Measurements from ENCODE around the gene MYBPHL. TPM values are rescaled to one million over a fixed set of nuclear protein-coding genes. Genes with fewer than 3 reads are reported as not detected.

Gene MYBPHL
- total RNA-seq, 2 donors from 2014 or later: not detected

- no peaks in the 10 kb centered on the region for H3K9me3 Mint-ChIP-seq
- no peaks in the 10 kb centered on the region for H3K36me3 Mint-ChIP-seq
- no peak for ATAC-seq
- DNase-seq (ENCODE audit: low spot score in 2 of 2): no peak
- H3K27ac Mint-ChIP-seq: no peak overlapping the region
Observed at GRCh38 chr1:109272831-109273547, 33.8 kb downstream of the MYBPHL start.

DNA sequence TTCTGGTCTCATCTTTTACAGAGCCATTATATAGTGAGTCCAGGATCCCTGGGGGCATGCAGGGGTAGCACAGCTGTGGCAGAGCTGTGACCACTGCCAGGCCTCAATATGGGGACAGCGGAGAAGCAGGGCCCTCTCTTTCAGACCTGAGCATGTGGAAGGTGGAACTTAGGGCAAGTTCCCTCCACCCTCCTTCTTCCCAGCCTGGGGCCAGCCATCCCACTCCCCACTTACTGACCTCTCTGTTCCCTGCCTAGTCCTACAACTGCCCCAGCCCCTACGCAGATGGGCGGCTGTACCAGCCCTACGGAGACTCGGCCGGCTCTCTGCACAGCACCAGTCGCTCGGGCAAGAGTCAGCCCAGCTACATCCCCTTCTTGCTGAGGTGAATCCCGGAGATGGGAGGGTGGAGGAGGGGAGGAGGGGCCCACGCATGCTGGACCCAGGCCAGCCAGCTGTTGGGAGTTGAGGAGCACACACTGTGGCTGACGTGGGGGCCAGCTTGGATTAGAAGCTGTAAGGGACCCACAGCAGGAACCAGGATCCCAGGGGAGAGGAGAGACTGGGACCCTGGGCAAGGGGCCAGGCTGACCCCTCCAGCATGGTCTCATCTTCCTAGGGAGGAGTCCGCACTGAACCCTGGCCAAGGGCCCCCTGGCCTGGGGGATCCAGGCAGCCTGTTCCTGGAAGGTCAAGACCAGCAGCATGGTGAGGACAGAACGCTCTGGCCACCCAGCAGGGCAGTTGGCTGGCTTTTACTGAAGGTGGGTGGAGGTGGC, 34.6 kb downstream of the MYBPHL start:
- Mint-ChIP-seq H3K9me3 (no peaks in the 10 kb centered on the region), H3K36me3 (no peaks in the 10 kb centered on the region), H3K27ac (no peak overlapping the region)
- ATAC-seq (no peak), DNase-seq (ENCODE audit: low spot score in 2 of 2) (no peak)

DNA sequence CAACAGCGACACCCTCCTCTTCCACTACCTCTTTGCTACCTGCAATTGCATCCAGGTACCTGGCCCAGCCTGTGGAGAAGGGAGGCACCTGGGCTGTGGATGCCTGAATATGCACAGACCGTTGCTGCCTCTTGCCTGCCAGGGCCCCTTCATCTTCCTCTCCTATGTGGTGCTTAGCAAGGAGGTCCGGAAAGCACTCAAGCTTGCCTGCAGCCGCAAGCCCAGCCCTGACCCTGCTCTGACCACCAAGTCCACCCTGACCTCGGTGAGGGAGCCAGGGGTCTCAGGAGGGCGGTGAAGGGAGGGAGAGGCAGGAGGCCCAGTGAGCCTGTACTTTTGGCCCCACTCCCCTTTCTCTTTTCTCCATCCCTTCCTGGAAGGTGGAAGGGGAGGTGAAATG, 35.4 kb downstream of the MYBPHL start:
- ATAC-seq: no peak
- no peaks in the 10 kb centered on the region for H3K9me3 Mint-ChIP-seq
- no peaks in the 10 kb centered on the region for H3K36me3 Mint-ChIP-seq
- H3K27ac Mint-ChIP-seq: peak overlapping the region in 1 of 2 donors; percentile 45
- DNase-seq (ENCODE audit: low spot score in 2 of 2): no peak

GRCh38 chr1:109270623-109271317, 36.0 kb downstream of the MYBPHL start:
- ATAC-seq (no peak), DNase-seq (ENCODE audit: low spot score in 2 of 2) (no peak)
- Mint-ChIP-seq H3K9me3 (no peaks in the 10 kb centered on the region), H3K36me3 (no peaks in the 10 kb centered on the region), H3K27ac (peak overlapping the region; percentile 9 to 29)

- H3K27ac Mint-ChIP-seq: peak overlapping the region; percentile 9 to 29
- no peaks in the 10 kb centered on the region for H3K9me3 Mint-ChIP-seq
- DNase-seq (ENCODE audit: low spot score in 2 of 2) (no peak), ATAC-seq (no peak)
- H3K36me3 Mint-ChIP-seq: no peaks in the 10 kb centered on the region
Observed at GRCh38 chr1:109269981-109270622, 36.7 kb downstream of the MYBPHL start.

DNA sequence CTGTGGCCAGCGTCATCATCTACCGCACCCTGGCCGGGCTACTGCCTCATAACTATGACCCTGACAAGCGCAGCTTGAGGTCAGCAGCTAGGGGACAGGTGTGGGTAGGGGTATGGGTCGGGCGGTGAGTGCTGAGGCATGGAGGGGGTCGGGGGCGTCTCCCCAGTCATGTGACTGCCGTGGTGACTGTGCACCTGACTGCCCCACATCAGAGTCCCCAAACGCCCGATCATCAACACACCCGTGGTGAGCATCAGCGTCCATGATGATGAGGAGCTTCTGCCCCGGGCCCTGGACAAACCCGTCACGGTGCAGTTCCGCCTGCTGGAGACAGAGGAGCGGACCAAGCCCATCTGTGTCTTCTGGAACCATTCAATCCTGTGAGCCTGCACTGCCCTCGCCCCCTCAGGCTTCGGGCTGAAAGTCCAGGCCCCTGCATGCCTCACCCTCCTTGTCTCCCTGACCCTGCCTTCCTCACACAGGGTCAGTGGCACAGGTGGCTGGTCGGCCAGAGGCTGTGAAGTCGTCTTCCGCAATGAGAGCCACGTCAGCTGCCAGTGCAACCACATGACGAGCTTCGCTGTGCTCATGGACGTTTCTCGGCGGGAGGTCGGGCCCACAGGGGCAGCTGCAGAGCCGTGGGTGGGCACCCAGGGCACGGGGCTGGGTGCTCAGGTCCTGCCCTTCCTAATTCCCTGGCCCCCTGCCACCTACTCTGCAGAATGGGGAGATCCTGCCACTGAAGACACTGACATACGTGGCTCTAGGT, 37.4 kb downstream of the MYBPHL start:
- H3K9me3 Mint-ChIP-seq: no peaks in the 10 kb centered on the region
- no peak for ATAC-seq
- no peak for DNase-seq (ENCODE audit: low spot score in 2 of 2)
- H3K36me3 Mint-ChIP-seq: no peaks in the 10 kb centered on the region
- H3K27ac Mint-ChIP-seq: no peak overlapping the region

DNA sequence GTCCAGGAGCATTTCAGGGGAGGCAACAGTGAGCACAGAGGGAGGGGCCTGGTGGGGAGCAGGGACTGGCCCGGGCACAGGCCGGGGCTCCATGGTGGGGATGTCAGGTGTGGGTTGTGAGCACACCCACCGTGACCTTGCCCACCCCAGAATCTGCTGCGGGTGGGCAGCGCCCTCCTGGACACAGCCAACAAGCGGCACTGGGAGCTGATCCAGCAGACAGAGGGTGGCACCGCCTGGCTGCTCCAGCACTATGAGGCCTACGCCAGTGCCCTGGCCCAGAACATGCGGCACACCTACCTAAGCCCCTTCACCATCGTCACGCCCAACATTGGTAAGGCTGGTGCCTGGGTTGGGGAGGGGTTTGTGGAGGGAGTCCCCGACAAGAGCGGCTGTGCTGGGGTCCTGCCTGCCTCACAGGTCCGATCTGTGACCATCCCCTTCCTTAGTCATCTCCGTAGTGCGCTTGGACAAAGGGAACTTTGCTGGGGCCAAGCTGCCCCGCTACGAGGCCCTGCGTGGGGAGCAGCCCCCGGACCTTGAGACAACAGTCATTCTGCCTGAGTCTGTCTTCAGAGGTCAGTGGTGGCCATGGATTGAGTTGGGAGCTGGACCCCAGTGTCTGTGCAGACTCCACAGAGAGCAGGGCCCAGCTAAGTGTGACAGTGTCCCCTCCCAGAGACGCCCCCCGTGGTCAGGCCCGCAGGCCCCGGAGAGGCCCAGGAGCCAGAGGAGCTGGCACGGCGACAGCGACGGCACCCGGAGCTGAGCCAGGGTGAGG, 38.2 kb downstream of the MYBPHL start:
- no peak for ATAC-seq
- no peak overlapping the region for H3K27ac Mint-ChIP-seq
- H3K9me3 Mint-ChIP-seq: no peaks in the 10 kb centered on the region
- H3K36me3 Mint-ChIP-seq: no peaks in the 10 kb centered on the region
- no peak for DNase-seq (ENCODE audit: low spot score in 2 of 2)

- H3K27ac Mint-ChIP-seq: no peak overlapping the region
- H3K9me3 Mint-ChIP-seq: no peaks in the 10 kb centered on the region
- DNase-seq (ENCODE audit: low spot score in 2 of 2) (no peak), ATAC-seq (no peak)
- no peaks in the 10 kb centered on the region for H3K36me3 Mint-ChIP-seq
Observed at GRCh38 chr1:109267743-109268300, 39.0 kb downstream of the MYBPHL start.

- Mint-ChIP-seq H3K27ac (peak overlapping the region in 1 of 2 donors; percentile 14), H3K36me3 (no peaks in the 10 kb centered on the region), H3K9me3 (no peaks in the 10 kb centered on the region)
- DNase-seq (ENCODE audit: low spot score in 2 of 2) (no peak), ATAC-seq (no peak)
Observed at GRCh38 chr1:109266965-109267364, 39.8 kb downstream of the MYBPHL start.

GRCh38 chr1:109265741-109266330, 41.0 kb downstream of the MYBPHL start:
- Mint-ChIP-seq H3K27ac (no peak overlapping the region), H3K9me3 (no peaks in the 10 kb centered on the region), H3K36me3 (no peaks in the 10 kb centered on the region)
- DNase-seq (ENCODE audit: low spot score in 2 of 2): no peak
- no peak for ATAC-seq

DNA sequence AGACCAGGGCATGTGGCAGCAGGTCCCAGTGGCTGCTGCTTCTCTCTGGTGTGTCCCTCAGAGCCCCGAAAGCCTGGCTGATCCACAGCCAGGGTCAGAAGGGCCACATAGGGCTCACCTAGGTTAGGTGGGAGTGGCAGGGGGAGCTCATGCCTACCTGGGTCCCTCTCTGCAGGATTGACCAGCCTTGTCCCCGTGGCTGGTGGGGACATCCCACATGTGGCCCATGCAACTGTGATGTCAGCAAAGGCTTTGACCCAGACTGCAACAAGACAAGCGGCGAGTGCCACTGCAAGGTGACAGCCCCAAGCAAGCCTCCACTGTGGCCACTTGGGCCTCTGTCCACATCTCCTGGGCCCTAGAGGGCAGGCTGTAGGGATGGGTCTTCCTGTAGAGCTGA, 41.8 kb downstream of the MYBPHL start:
- Mint-ChIP-seq H3K9me3 (no peaks in the 10 kb centered on the region), H3K36me3 (no peaks in the 10 kb centered on the region), H3K27ac (no peak overlapping the region)
- DNase-seq (ENCODE audit: low spot score in 2 of 2): no peak
- ATAC-seq: no peak

- no peak for ATAC-seq
Observed at GRCh38 chr1:109264379-109264755, 42.4 kb downstream of the MYBPHL start.

DNA sequence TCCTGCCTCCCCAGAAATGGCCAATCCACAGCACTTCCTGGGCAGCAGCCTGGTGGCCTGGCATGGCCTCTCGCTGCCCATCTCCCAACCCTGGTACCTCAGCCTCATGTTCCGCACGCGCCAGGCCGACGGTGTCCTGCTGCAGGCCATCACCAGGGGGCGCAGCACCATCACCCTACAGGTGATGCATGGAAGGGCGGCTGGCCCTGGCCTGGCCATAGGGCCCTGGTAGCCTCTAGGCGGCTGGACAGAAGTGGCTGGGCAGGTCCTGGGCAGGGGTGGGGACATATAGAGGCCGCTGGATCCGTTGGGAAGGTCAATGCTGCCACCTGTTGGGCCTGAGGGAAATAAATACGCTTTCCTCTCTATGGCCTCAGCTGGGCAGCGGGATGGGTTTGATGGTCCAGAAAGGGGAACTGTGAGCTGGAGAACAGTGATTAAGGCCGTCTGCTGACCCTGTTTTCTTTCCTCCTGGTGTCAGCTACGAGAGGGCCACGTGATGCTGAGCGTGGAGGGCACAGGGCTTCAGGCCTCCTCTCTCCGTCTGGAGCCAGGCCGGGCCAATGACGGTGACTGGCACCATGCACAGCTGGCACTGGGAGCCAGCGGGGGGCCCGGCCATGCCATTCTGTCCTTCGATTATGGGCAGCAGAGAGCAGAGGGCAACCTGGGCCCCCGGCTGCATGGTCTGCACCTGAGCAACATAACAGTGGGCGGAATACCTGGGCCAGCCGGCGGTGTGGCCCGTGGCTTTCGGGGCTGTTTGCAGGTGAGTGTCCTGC, 43.0 kb downstream of the MYBPHL start:
- Mint-ChIP-seq H3K36me3 (no peaks in the 10 kb centered on the region), H3K9me3 (no peaks in the 10 kb centered on the region), H3K27ac (peak overlapping the region; percentile 37 to 47)
- ATAC-seq (peak; percentile 96 to 97), DNase-seq (ENCODE audit: low spot score in 2 of 2) (peak; percentile 82 to 95)

More at GRCh38 chr1:109264379-109264755, 42.4 kb downstream of the MYBPHL start:
- Mint-ChIP-seq H3K27ac (no peak overlapping the region), H3K9me3 (no peaks in the 10 kb centered on the region), H3K36me3 (no peaks in the 10 kb centered on the region)
- no peak for DNase-seq (ENCODE audit: low spot score in 2 of 2)

DNA sequence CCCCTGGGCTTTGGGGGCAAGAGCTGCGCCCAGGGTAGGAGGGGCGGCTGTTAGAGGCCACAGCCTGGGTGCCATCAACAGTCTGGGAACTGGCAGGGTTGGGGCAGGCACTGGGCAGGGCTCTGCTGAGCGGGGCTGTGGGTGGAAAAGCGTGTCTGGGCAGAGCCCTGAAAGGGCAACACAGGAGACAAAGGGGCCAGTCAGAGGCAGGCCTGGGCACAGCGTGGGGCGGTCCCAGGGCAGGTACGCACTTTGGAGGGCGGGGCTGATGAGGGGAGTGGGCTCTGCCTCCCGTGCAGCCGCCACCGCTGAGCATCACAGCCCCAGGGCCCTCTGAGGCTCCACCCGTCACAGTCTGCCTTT, 43.6 kb downstream of the MYBPHL start:
- peak; percentile 21 to 51 for ATAC-seq
- H3K27ac Mint-ChIP-seq: peak overlapping the region in 1 of 2 donors; percentile 37

More for the DNA sequence above, 43.6 kb downstream of the MYBPHL start:
- H3K9me3 Mint-ChIP-seq: no peaks in the 10 kb centered on the region
- no peaks in the 10 kb centered on the region for H3K36me3 Mint-ChIP-seq
- no peak for DNase-seq (ENCODE audit: low spot score in 2 of 2)
